Central memory CD8-positive, alpha-beta T cell (primary cell): Measurements from ENCODE around the gene GORASP2.

ENCODE experiments used
- ATAC-seq: fragments of 150-1000 bp; cut with Tn5 transposase; replicated peaks from 2 replicates; pipeline ENCODE4 v1.10.0; 2022; ENCODE audit warnings: mild to moderate bottlenecking, moderate FRiP score, moderate number of reproducible peaks; ENCODE audit not compliant: poor library complexity, severe bottlenecking; ENCODE audit errors: extremely low read depth
- DNase-seq, 2 donors: peaks; one replicate each; pipeline ENCODE4 v3.0.0; 2021; ENCODE audit warnings: low spot score in 2 of 2
- H3K27ac Mint-ChIP-seq: one replicate; pipeline ENCODE4 v1.8.0; 2022; ENCODE audit warnings: low read depth, mild to moderate bottlenecking, moderate library complexity, mixed read lengths
- H3K27me3 Mint-ChIP-seq: one replicate; pipeline ENCODE4 v1.8.0; 2022; ENCODE audit warnings: mixed read lengths
- H3K36me3 Mint-ChIP-seq: one replicate; pipeline ENCODE4 v1.8.0; 2022; ENCODE audit warnings: mild to moderate bottlenecking, moderate library complexity, mixed read lengths; ENCODE audit not compliant: insufficient read depth
- H3K4me1 Mint-ChIP-seq: one replicate; pipeline ENCODE4 v1.8.0; 2022; ENCODE audit warnings: mixed read lengths
- H3K4me3 Mint-ChIP-seq: one replicate; pipeline ENCODE4 v1.8.0; 2022; ENCODE audit warnings: mild to moderate bottlenecking, moderate library complexity, mixed read lengths
- H3K9me3 Mint-ChIP-seq: one replicate; pipeline ENCODE4 v1.8.0; 2022; ENCODE audit warnings: mixed read lengths

GORASP2 gene

DNA sequence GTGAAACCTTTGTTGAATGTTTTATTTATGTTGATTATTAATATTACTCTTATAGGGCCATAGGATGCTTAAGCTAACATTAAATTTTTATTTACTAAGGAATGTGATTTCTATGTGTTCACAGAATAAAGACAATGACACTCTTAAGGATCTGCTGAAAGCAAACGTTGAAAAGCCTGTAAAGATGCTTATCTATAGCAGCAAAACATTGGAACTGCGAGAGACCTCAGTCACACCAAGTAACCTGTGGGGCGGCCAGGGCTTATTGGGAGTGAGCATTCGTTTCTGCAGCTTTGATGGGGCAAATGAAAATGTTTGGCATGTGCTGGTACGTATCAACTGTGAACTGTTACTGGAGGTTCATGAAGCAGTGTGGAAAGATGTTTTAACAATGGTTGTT, 20.4 kb downstream of the GORASP2 start:
- no peak for DNase-seq
- Mint-ChIP-seq H3K27ac (no peak overlapping the region), H3K36me3 (peaks cover 44% of the 10 kb centered on the region), H3K4me1 (peaks cover 21% of the 10 kb centered on the region), H3K4me3 (no peak overlapping the region), H3K9me3 (no peaks in the 10 kb centered on the region), H3K27me3 (no peaks in the 10 kb centered on the region)
- ATAC-seq = no peak

DNA sequence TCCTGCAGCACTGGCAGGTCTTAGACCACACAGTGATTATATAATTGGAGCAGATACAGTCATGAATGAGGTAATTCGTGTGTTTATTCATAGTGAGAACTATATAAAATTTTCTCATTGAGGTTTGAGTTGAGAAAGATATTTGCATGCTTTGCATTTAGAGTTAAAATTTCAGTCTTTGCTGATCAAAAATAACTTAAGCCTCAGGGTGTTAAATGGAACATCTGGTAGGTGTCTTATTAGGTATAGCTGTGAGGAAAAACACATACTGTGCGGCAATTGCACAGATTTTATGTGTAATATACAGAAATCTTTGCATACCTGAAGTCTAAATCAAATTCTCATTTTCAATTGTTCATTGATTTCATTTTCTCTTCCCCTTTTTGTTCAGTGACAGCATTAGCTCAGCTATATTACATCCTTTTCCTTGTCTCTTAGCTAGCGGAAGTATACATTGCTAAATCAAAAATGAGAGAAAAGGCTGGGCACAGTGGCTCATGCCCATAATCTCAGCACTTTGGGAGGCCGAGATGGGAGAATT, 21.2 kb downstream of the GORASP2 start:
- H3K9me3 Mint-ChIP-seq = no peaks in the 10 kb centered on the region
- no peak overlapping the region for H3K4me3 Mint-ChIP-seq
- DNase-seq (no peak), ATAC-seq (no peak)
- peaks cover 50% of the 10 kb centered on the region for H3K36me3 Mint-ChIP-seq
- no peaks in the 10 kb centered on the region for H3K27me3 Mint-ChIP-seq
- H3K27ac Mint-ChIP-seq = no peak overlapping the region
- peaks cover 20% of the 10 kb centered on the region for H3K4me1 Mint-ChIP-seq

DNA sequence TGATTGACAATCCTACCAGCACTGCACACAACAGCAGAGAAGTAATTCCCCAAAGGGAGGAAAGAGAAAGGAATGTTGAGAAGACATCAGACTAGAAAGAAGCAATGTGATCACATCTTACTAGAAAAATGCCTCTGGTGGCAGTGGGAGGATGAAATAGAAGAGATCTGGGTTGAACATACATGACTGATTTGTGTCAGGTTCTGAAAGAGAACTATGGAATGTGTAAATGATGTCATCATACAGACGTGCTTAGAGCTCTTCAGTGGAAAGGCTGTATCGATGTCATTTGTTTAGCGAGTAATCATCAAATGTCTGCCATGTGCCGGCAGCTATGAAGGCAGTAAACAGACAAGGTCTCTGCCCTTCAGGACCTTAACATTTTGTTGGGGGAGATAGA, 24.9 kb downstream of the GORASP2 start:
- Mint-ChIP-seq H3K27ac (peak overlapping the region; percentile 14), H3K4me3 (no peak overlapping the region), H3K27me3 (no peaks in the 10 kb centered on the region), H3K36me3 (peaks cover 75% of the 10 kb centered on the region), H3K9me3 (no peaks in the 10 kb centered on the region), H3K4me1 (peaks cover 12% of the 10 kb centered on the region)
- DNase-seq (no peak), ATAC-seq (no peak)

DNA sequence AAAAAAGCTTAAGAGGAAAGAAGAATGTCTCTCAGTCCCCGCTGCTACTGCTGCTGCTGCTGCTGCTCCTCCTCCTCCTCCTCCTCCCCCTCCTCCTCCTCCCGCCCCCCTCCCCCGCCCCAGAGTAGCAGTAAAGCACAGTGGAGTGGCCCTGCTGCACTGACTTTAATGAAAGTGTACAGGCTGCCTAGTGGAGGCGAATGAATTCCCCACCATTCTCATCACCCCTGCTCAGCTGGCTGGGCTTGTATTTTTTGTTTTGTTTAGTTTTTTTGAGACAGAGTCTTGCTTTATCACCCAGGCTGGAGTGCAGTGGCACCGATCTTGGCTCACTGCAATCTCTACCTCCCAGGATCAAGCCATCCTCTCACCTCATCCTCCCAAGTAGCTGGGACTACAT, 34.3 kb downstream of the GORASP2 start:
- H3K36me3 Mint-ChIP-seq = peaks cover 66% of the 10 kb centered on the region
- H3K9me3 Mint-ChIP-seq = no peaks in the 10 kb centered on the region
- H3K4me1 Mint-ChIP-seq = no peaks in the 10 kb centered on the region
- no peaks in the 10 kb centered on the region for H3K27me3 Mint-ChIP-seq
- no peak for ATAC-seq
- DNase-seq = no peak
- no peak overlapping the region for H3K4me3 Mint-ChIP-seq
- H3K27ac Mint-ChIP-seq = no peak overlapping the region

DNA sequence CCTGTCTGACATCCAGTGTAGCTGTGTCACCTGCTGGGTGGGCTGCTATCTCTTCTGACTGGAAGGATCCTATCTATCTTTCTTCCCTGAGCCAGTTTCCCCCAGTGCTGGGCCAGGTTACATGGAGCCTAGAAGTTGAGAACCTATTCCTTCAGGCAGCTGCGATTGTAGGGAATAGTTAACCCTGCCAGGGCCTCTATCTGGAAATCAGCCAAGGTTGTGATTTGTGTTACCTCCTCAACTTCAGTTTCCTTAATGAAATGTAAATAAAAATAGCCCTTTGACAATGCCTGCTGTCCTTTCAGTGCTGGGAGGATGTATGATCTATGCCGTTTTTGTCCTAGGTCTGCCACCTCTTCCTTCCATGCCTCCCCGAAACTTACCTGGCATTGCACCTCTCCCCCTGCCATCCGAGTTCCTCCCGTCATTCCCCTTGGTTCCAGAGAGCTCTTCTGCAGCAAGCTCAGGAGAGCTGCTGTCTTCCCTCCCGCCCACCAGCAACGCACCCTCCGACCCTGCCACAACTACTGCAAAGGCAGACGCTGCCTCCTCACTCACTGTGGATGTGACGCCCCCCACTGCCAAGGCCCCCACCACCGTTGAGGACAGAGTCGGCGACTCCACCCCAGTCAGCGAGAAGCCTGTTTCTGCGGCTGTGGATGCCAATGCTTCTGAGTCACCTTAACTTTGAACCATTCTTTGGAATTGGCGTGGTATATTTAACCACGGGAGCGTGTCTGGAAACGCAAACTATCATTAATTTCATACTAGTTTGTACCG, 36.6 kb downstream of the GORASP2 start:
- H3K36me3 Mint-ChIP-seq = peaks cover 56% of the 10 kb centered on the region
- no peaks in the 10 kb centered on the region for H3K4me1 Mint-ChIP-seq
- H3K27me3 Mint-ChIP-seq = no peaks in the 10 kb centered on the region
- no peaks in the 10 kb centered on the region for H3K9me3 Mint-ChIP-seq
- ATAC-seq (no peak), DNase-seq (no peak)
- no peak overlapping the region for H3K27ac Mint-ChIP-seq
- H3K4me3 Mint-ChIP-seq = no peak overlapping the region

DNA sequence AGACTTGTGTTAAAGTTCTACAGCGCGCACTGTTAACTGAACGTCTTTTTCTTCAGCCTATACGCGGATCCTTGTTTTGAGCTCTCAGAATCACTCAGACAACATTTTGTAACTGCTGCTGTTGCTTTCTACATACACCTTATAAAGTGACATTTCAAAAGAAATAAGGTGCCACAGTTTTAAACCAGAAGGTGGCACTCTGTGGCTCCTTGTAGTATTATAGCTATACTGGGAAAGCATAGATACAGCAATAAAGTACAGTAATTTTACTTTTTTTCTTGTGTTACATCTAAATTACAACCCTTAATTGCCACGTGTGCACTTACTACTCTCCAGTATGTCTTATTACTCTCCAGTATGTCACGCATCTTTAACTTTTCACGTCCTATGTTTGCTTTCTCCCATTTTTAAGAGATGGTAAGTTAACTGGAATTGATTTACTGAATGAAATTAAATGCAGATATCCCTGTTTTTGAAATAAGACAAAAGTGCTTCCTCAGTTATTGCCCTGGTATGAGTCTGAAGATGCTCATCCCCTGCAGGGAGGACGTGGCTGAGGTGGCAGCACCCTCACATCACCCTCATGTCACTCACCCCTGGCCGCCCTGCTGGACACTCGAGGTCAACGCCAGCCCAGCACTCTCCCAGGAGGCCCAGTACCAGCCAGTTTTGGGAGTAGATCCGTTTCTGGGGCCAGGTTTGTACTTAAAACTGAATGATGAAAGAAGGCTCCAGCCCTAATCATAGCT, 37.8 kb downstream of the GORASP2 start:
- Mint-ChIP-seq H3K4me3 (no peak overlapping the region), H3K27ac (no peak overlapping the region), H3K4me1 (no peaks in the 10 kb centered on the region), H3K27me3 (no peaks in the 10 kb centered on the region), H3K36me3 (peaks cover 44% of the 10 kb centered on the region), H3K9me3 (no peaks in the 10 kb centered on the region)
- ATAC-seq (no peak), DNase-seq (no peak)

DNA sequence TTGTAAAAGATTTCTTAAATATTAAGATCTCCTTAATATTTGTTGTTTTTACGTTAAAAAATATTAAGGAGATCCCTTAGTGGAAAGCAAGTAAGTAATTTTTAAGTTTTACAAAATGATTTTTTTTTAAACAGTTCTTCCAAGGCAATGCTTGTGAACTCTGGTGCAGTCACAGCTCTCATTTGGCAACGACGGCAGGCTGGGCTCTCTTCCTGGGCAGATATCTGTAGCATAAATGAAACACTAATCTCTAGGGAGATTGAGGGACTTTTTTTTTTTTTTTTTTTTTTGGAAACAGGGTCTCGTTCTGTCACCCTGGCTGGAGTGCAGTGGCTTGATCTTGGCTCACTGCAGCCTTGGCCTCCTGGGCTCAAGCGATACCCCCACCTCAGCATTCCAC, 38.5 kb downstream of the GORASP2 start:
- ATAC-seq = no peak
- Mint-ChIP-seq H3K27me3 (no peaks in the 10 kb centered on the region), H3K27ac (no peak overlapping the region), H3K36me3 (peaks cover 41% of the 10 kb centered on the region), H3K4me3 (no peak overlapping the region), H3K4me1 (no peaks in the 10 kb centered on the region), H3K9me3 (no peaks in the 10 kb centered on the region)
- no peak for DNase-seq

DNA sequence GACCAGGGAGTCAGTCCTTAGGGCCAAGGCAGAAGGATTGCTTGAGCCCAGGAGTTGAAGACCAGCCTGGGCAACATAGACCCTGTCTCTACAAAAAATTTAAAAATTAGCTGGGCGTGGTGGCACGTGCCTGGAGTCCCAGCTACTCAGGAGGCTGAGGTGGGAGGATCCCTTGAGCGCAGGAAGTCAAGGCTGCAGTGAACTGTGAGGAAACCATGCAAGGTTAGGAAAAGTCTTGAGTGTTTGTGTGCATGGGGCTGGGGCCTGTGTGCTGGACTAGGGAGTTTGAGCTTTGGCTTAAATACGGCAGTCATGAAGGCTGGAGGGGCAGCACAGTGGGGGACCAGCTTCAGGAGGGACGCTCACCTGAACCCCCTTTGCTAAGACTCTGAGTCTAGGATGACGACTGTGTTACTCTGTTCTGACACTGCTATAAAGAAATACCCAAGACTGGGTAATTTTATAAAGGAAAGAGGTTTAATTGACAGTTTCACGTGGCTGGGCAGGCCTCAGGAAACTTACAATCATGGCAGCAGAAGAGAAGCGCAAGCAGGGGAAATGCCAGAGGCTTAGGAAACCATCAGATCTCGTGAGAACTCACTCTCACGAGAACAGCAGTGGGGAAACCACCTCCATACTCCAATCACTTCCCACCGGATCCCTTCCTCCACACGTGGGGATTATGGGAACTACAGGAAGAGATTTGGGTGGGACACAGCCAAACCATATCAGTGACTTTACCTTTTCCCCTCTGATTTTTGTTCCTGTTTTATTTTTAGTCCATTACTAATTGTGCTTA, 39.4 kb downstream of the GORASP2 start:
- H3K27me3 Mint-ChIP-seq = no peaks in the 10 kb centered on the region
- peaks cover 33% of the 10 kb centered on the region for H3K36me3 Mint-ChIP-seq
- no peak overlapping the region for H3K27ac Mint-ChIP-seq
- H3K4me1 Mint-ChIP-seq = peaks cover 6% of the 10 kb centered on the region
- ATAC-seq = no peak
- no peak overlapping the region for H3K4me3 Mint-ChIP-seq
- no peak for DNase-seq
- no peaks in the 10 kb centered on the region for H3K9me3 Mint-ChIP-seq

DNA sequence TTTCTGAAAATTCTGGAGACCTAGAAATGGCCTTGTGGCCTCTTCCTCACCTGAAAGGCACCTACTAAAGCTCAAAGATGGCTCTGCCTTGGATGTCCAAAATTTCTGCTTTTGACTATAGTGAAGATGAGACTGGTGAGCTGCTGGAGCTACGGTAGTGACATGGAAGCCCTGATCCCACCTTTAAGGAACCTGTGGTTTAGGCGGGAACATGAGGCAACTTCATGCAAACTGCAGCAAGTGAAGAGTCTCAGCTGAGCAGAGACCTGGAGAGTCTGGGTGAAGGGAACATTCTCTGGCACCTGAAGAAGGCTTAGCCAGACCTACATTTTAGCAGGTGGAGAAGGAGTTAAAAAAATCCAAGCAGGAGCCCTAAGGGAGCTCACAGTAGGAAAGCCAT, 40.0 kb downstream of the GORASP2 start:
- Mint-ChIP-seq H3K27ac (no peak overlapping the region), H3K9me3 (no peaks in the 10 kb centered on the region), H3K4me1 (peaks cover 8% of the 10 kb centered on the region), H3K4me3 (no peak overlapping the region), H3K27me3 (no peaks in the 10 kb centered on the region), H3K36me3 (peaks cover 29% of the 10 kb centered on the region)
- no peak for DNase-seq
- no peak for ATAC-seq

DNA sequence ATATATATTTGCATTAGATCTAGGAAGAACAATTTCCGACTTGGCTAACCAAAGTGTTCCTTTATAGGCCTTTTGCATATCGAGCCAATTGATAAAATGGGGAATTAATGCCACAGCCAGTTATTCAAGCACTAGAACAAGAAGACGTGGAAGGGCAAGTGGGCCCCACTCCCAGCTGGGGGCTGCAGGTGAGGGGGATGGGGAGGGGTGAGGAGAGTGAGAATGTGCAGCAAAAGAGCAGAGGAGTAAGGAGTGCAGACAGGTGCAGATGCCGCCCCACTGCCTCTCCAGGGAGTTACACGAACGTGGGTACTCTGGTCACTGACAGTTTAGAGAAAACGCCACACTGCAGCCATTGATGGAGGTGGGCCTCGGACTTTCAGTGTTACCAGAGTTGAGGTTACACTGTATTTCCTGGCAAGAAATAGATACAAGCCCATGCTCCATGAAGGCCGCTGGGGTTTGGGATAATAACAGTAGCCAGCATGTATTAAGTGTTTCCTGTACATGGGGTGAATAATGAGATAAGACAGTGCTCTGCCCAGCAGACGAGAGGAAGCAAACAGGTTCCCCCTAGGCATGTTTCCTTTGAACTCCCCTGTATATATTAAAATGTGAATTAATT, 40.9 kb downstream of the GORASP2 start:
- Mint-ChIP-seq H3K4me3 (no peak overlapping the region), H3K27ac (no peak overlapping the region)
- ATAC-seq = no peak

DNA sequence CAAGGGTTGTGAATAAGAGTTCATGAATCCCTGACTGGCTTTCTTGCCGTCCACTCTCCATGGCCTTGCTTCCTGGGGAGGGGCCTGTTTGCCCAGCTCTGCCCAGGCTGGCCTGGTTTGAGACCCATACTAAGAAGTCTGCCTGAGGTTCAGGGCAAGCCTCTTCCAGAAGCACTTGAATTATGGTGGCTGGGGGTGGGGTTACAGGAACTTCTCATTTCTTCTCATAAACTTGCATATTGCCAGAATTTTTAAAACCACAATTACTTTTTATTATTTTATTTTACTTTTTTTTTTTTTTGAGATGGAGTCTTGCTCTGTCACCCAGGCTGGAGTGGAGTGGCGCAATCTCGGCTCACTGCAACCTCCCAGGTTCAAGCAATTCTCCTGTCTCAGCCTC, 42.0 kb downstream of the GORASP2 start:
- no peak for DNase-seq
- H3K36me3 Mint-ChIP-seq = peaks cover 19% of the 10 kb centered on the region
- H3K4me1 Mint-ChIP-seq = peaks cover 12% of the 10 kb centered on the region
- H3K4me3 Mint-ChIP-seq = no peak overlapping the region
- no peaks in the 10 kb centered on the region for H3K27me3 Mint-ChIP-seq
- H3K9me3 Mint-ChIP-seq = no peaks in the 10 kb centered on the region
- ATAC-seq = no peak
- H3K27ac Mint-ChIP-seq = no peak overlapping the region

More for the DNA sequence above, 40.9 kb downstream of the GORASP2 start:
- DNase-seq = no peak
- H3K27me3 Mint-ChIP-seq = no peaks in the 10 kb centered on the region
- no peaks in the 10 kb centered on the region for H3K9me3 Mint-ChIP-seq
- H3K36me3 Mint-ChIP-seq = peaks cover 28% of the 10 kb centered on the region
- peaks cover 12% of the 10 kb centered on the region for H3K4me1 Mint-ChIP-seq
